ENCODE data around the gene UBC. TPM values are rescaled to one million over a fixed set of nuclear protein-coding genes. Genes with fewer than 3 reads are reported as not detected.

Gene UBC
- total RNA-seq, 1 donor from 2014 or later = 1,347 TPM

DNA sequence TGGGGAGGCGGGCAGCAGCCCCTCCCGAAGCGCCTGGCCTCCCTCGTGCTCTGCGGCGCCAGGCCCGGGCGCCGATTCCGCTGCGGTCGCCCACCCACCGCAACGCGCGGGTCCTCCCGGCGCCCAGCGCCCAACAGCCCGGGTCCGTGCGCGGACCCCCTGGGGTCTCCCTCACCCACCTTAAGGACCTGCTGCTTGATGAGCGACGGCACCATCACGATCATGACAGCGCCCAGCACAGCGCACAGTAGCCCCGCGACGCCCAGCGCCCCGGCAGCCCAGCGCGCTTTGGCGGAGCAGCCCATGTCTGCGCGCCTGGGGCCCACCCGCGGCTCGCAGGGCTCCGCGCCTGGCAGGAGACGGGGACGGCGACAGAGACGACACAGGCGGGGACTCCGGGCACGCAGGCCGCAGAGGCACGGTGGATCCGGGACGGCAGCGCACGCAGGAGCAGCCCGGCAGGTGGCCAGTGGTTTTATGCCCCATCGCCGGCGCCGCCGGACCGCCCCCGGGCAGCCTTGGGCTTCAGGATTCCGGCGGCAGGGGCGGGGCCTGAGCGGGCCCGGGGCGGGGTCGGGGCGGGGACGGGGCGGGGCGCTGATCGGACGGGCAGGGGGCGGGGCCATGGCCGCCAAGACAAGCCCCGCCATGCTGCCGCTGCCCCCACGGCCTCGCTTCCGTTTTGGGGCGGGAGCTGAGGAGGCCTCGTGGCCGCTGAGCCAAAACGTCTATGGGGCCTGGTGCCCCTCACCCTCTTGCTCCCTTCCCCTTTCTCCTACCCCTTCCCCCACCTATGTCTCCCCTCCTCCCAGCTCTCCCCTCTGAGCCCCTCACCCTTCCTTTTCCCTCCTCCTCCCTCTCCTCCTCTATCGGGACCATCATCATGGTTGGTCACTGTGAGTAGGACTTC lies 50.8 kb downstream of the UBC start, which contains the start of gene SCARB1:
Gene SCARB1, minus strand, starts transcription at position 449 of the 910 bp plus-strand sequence. Its CDS starts 144 bp downstream, at position 305.
- DNase-seq (ENCODE audit: low spot score in 2 of 2) = peak; percentile 39 to 90
- Histone ChIP-seq H3K4me3 (peak within 1 kb of the TSS; percentile 82 to 83), H3K27me3 (no peaks in the 10 kb centered on the region), H3K36me3 (no peaks in the 10 kb centered on the region), H3K27ac (peak within 1 kb of the TSS; percentile 36 to 61), H3K9me3 (no peaks in the 10 kb centered on the region), H3K4me1 (peaks cover 0 to 7% of the 10 kb centered on the region in 2 donors)
- TF ChIP-seq, protein P1, sequence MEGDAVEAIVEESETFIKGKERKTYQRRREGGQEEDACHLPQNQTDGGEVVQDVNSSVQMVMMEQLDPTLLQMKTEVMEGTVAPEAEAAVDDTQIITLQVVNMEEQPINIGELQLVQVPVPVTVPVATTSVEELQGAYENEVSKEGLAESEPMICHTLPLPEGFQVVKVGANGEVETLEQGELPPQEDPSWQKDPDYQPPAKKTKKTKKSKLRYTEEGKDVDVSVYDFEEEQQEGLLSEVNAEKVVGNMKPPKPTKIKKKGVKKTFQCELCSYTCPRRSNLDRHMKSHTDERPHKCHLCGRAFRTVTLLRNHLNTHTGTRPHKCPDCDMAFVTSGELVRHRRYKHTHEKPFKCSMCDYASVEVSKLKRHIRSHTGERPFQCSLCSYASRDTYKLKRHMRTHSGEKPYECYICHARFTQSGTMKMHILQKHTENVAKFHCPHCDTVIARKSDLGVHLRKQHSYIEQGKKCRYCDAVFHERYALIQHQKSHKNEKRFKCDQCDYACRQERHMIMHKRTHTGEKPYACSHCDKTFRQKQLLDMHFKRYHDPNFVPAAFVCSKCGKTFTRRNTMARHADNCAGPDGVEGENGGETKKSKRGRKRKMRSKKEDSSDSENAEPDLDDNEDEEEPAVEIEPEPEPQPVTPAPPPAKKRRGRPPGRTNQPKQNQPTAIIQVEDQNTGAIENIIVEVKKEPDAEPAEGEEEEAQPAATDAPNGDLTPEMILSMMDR (IDR thresholded peaks at IDR 0.05) = no peak
- intact Hi-C loops (cut with DNase I) = loop anchor here (5.0 kb wide), 2 partner anchors 39 to 79 kb away; no protein-coding TSS in a partner anchor

DNA sequence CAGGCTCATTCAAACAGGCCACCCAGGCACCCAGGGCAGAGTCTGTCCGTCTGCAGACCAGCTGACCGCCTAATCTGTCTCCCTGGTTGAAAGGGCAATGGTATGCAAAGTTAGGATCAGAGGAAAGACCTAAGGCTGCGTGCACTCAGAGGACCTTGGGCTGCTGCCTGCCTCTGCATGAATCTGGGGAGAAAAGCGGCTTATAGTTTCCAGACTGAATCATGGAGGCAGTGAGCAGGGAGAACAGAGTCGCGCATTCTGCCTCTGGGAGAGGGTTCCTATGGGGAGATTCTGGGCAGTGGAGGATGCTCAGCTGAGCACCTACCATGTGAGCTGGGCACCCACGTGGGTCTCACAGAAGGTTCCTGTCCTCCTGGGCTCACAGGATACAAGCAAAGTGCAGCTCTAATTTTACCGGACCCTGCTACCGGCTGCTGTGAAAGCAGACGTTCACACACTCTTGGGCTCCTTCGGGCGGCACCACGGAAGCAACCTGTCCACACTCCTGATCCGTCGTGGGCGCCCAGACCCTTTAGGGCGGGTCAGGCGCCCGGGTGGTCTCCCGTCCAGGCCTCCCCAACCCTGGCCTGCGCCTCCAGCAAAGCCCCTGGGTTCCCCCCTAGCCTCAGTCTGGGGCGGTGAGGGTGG lies 51.6 kb downstream of the UBC start:
- intact Hi-C loops (cut with DNase I) = loop anchor here (5.0 kb wide), 2 partner anchors 39 to 79 kb away; no protein-coding TSS in a partner anchor
- peak overlapping the region in 1 of 2 donors; percentile 36 for H3K27ac ChIP-seq

DNA sequence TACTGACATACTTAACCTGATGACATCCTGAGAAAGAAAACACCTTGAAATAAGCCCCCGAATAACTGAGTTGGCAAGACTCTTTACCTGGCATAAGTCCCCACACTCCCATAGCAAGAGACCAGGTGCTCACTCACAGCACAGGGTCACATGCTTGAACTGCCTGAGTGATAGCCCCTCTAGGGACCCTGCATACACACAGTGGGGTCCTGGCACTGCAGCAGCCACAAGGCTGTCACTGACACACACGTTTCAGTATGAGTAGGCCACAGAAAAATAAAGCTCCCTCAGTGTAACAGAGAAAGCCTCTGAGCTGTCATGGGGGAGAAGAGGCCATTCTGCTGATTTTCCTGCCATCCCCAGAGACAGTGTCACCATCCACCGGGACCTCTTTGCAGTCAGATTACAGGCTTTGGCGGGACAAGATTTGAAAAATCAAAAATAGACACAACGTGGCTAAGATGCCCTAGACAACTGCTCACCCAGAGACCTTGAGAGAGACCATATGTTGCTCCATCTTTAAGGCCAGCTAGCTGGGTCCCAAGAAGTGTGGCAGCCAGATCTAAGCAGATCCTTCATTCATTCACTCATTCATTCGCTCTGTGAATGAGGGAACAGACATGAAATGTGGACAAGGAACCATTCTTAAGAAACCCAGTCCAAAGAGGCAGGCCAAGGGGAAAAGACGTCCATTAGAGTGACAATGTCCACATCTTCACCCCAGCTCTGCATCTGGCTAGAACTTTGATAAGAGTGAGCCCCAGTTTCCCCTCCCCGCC lies 52.4 kb downstream of the UBC start:
- Histone ChIP-seq H3K4me3 (peak overlapping the region in 1 of 2 donors; percentile 83), H3K27ac (no peak overlapping the region)
- intact Hi-C loops (cut with DNase I) = loop anchor here (5.0 kb wide), 2 partner anchors 40 to 80 kb away; no protein-coding TSS in a partner anchor

More for the DNA sequence above, 51.6 kb downstream of the UBC start:
- TF ChIP-seq, protein P1 (IDR thresholded peaks at IDR 0.05) = no peak
- DNase-seq (ENCODE audit: low spot score in 2 of 2) = no peak
- H3K4me1 ChIP-seq = peaks cover 0 to 7% of the 10 kb centered on the region in 2 donors
- H3K27me3 ChIP-seq = no peaks in the 10 kb centered on the region
- no peaks in the 10 kb centered on the region for H3K9me3 ChIP-seq
- peak overlapping the region; percentile 82 to 83 for H3K4me3 ChIP-seq
- no peaks in the 10 kb centered on the region for H3K36me3 ChIP-seq

More for the DNA sequence above, 52.4 kb downstream of the UBC start:
- Histone ChIP-seq H3K27me3 (no peaks in the 10 kb centered on the region), H3K36me3 (no peaks in the 10 kb centered on the region), H3K4me1 (peaks cover 0 to 7% of the 10 kb centered on the region in 2 donors), H3K9me3 (no peaks in the 10 kb centered on the region)
- TF ChIP-seq, protein P1 (IDR thresholded peaks at IDR 0.05) = no peak
- DNase-seq (ENCODE audit: low spot score in 2 of 2) = no peak

Other genes starting within 250 kb of the UBC start
- 81.1 TPM for gene SCARB1, start 50.8 kb downstream of the UBC start, total RNA-seq
- gene DHX37, start 74.5 kb upstream of the UBC start, total RNA-seq = 19.6 TPM
- gene BRI3BP, start 79.0 kb upstream of the UBC start, total RNA-seq = 2.1 TPM
- 7.0 TPM for gene AACS, start 150.8 kb upstream of the UBC start, total RNA-seq

Data from ascending aorta (tissue), 2 donors.